Measurements from ENCODE around the gene RTP5. TPM values are rescaled to one million over a fixed set of nuclear protein-coding genes. Genes with fewer than 3 reads are reported as not detected.

RTP5 gene
- total RNA-seq, 6 experiments from 2014 or later = not detected

DNA sequence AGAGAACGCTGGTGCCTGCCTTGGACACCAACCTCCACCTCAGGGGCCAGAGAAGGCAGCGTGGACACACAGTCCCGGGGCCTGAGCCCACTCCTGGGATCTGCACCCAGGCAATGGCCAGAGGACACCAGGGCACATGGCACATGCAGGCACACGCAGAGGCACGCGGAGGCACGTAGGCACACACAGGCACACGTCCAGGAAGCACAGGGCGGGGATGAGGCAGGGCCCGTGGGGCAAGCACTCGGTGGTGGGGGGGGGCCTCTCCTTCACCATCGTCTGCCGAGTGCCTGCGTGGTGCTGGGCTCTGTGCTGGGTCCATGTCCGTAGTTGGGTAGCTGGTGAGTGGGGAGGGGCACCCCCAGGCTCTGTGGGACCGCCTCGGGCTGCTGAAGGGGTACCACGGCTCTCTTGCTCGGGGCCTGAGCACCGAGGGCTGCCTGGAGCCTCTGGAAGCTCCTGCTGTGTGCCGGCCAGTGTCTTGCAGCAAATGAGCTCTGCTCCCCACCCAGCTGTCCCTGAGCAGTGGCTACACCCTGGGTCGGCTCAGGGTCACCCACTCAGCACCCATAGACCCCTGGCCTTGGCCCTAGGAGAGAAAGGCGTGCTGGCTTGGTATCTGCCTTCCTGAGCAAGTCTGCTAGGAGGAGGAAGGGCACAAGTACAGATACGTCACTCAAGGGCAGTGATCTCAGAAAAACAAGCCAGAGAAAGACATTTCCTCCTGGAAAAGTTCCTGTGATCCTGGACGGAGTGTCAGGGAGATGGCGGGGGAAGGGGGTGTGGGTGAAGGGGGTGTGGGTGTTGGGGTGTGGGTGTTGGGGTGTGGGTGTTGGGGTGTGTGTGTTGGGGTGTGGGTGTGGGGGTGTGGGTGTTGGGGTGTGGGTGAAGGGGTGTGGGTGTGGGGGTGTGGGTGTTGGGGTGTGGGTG, 26.4 kb downstream of the RTP5 start:
- Mint-ChIP-seq H3K27ac (no peak overlapping the region), H3K36me3 (ENCODE audit: low read depth) (no peaks in the 10 kb centered on the region; the same call in 1 of the 2 replicates), H3K9me3 (peaks cover 9% of the 10 kb centered on the region; the same call in 1 of the 2 replicates), H3K4me3 (no peak overlapping the region), H3K4me1 (ENCODE audit: low read depth) (peaks cover 15% of the 10 kb centered on the region), H3K27me3 (ENCODE audit: insufficient read depth) (peaks cover 3% of the 10 kb centered on the region)
- TF ChIP-seq, protein P1, sequence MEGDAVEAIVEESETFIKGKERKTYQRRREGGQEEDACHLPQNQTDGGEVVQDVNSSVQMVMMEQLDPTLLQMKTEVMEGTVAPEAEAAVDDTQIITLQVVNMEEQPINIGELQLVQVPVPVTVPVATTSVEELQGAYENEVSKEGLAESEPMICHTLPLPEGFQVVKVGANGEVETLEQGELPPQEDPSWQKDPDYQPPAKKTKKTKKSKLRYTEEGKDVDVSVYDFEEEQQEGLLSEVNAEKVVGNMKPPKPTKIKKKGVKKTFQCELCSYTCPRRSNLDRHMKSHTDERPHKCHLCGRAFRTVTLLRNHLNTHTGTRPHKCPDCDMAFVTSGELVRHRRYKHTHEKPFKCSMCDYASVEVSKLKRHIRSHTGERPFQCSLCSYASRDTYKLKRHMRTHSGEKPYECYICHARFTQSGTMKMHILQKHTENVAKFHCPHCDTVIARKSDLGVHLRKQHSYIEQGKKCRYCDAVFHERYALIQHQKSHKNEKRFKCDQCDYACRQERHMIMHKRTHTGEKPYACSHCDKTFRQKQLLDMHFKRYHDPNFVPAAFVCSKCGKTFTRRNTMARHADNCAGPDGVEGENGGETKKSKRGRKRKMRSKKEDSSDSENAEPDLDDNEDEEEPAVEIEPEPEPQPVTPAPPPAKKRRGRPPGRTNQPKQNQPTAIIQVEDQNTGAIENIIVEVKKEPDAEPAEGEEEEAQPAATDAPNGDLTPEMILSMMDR (IDR thresholded peaks at IDR 0.05) = no peak
- DNase-seq = no peak

DNA sequence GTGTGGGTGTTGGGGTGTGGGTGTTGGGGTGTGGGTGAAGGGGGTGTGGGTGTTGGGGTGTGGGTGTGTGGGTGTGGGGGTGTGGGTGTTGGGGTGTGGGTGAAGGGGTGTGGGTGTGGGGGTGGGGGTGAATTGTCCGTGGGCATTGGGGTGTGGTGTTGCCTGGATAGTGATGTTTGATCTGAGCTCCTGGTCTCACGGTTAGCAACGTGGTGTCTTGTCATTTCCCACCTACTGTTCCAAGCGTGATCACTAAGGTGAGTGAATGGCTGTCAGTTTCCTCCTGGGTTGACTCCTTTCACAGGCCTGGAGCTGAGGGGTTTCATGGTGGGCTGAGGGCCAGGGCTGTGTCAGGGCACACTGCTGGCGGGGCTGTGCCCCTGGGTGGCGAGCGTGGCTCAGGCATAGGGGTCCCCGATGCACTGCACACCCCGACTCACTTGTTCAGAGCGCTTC, 27.2 kb downstream of the RTP5 start:
- TF ChIP-seq, protein P1 (IDR thresholded peaks at IDR 0.05) = no peak
- Mint-ChIP-seq H3K27ac (no peak overlapping the region), H3K36me3 (ENCODE audit: low read depth) (peaks cover 5% of the 10 kb centered on the region), H3K27me3 (ENCODE audit: insufficient read depth) (peaks cover 3% of the 10 kb centered on the region), H3K4me1 (ENCODE audit: low read depth) (peaks cover 11% of the 10 kb centered on the region), H3K9me3 (peaks cover 9% of the 10 kb centered on the region; the same call in 1 of the 2 replicates), H3K4me3 (no peak overlapping the region)
- no peak for DNase-seq

DNA sequence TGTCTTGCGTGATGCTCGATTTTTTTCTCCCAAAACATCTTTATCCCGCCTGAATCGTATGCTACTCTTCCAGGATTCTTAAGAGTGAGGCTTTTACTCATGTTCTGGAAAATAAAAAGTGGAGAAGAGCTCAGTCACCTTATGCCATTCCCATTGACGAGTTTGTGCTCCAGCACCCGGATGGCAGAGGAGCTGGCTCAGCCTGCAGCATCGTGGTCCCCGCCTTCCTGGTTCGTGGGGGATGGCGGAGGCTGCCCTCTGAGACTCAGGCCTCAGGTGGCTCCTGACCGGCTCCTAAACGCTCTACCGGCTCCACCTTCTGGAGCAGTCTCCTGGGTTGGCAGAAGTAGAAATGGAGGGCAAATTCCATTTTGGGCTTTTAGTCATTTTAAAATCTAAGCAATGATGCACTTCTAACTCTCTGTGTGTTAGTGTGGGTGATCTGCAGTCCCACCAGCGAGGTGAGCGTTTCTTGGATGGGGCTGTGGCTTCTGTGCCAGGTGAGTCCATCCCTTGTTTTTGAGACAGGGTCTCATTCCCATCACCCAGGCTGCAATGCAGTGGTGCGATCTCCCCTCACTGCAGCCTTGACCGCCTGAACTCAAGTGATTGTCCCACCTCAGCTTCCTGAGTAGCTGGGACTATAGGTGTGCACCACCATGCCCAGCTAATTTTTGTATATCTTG, 27.8 kb downstream of the RTP5 start:
- H3K27ac Mint-ChIP-seq = no peak overlapping the region
- peaks cover 5% of the 10 kb centered on the region for H3K4me1 Mint-ChIP-seq (ENCODE audit: low read depth)
- H3K36me3 Mint-ChIP-seq (ENCODE audit: low read depth) = peaks cover 5% of the 10 kb centered on the region
- TF ChIP-seq, protein P1 (IDR thresholded peaks at IDR 0.05) = no peak
- no peak overlapping the region for H3K4me3 Mint-ChIP-seq
- H3K9me3 Mint-ChIP-seq = peaks cover 9% of the 10 kb centered on the region; the same call in 1 of the 2 replicates
- H3K27me3 Mint-ChIP-seq (ENCODE audit: insufficient read depth) = peaks cover 3% of the 10 kb centered on the region; the same call in 1 of the 2 replicates
- no peak for DNase-seq

DNA sequence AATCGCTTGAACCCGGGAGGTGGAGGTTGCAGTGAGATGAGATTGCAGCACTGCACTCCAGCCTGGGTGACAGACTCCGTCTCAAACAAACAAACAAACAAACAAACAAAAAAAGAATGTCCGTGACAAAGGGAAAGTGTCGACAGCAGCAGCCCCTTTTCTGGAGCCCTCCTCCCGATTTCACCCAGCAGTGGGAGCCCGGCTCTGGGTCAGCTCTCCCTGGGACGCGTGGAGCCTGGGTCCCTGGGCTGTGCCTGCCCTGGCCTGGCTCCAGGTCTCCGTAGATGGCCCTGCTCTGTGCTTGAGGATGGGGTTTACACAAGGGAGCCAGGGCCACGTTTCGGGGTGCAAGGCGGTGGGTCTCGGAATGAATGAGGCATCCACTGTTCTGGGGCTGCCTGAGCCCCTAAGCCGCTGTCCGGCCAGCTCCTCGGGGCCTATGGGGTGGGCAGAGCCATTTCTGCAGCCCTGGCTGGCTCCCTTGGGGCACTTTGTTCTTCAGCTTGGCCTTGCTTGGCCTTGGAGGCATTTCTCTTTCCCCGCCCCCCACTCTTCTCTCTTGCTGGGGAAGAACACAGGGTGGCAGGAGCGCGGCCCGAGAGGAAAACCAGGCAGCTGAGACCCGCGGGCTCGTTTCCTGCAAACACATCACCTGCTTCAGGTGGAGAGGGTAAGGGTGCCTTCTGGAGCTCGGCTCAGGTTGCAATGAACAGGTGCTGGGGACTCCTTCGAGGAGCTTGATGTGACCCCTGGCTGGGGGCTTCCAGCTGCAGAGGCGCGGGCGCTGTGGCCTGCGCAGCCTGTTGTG, 29.1 kb downstream of the RTP5 start:
- no peak for DNase-seq
- Mint-ChIP-seq H3K4me1 (ENCODE audit: low read depth) (no peaks in the 10 kb centered on the region), H3K36me3 (ENCODE audit: low read depth) (peaks cover 5% of the 10 kb centered on the region), H3K27me3 (ENCODE audit: insufficient read depth) (peaks cover 3% of the 10 kb centered on the region; the same call in 1 of the 2 replicates), H3K9me3 (peaks cover 9% of the 10 kb centered on the region; the same call in 1 of the 2 replicates), H3K4me3 (no peak overlapping the region), H3K27ac (no peak overlapping the region)
- TF ChIP-seq, protein P1 (IDR thresholded peaks at IDR 0.05) = no peak

Measured in HFFc6 (cell line).